GM19240 (cell line): ENCODE data around the gene GRIK3.

Source experiments
- DNase-seq: peaks from one replicate; pipeline ENCODE4 v3.0.0; 2011; ENCODE audit warnings: low spot score; ENCODE audit not compliant: insufficient read length

The GRIK3 gene

GRCh38 chr1:36835017-36835695 is 199.2 kb downstream of the GRIK3 start:
- DNase-seq, result no peak

- DNase-seq, result no peak
These were observed 199.7 kb downstream of the GRIK3 start for GRCh38 chr1:36834586-36834985.

GRCh38 chr1:36831186-36831810 is 203.0 kb downstream of the GRIK3 start:
- no peak for DNase-seq

- DNase-seq, result no peak
These were observed 204.4 kb downstream of the GRIK3 start for GRCh38 chr1:36829961-36830360.

DNA sequence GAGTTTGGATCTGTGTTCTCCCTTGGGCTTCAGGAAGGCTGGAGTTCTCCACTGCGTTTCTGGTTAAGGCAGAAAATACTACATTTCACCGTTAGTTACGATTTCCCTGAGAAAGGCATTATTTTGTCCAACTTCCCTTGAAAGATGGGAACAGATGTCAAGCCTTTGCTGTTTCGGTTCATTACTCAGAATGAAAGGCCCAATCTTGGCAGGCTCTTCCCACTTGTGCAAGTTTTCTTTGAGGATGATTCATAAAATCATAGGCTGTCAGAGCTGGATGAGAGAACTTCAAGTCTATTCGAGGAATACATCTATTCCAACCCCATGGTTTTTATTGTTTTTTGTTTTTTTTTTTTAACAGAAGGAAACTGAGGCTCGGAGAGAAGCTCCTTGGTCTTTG is 205.2 kb downstream of the GRIK3 start:
- DNase-seq, result no peak

GRCh38 chr1:36825226-36825625 is 209.1 kb downstream of the GRIK3 start:
- no peak for DNase-seq

GRCh38 chr1:36824390-36824861 is 209.9 kb downstream of the GRIK3 start:
- DNase-seq, result no peak

DNA sequence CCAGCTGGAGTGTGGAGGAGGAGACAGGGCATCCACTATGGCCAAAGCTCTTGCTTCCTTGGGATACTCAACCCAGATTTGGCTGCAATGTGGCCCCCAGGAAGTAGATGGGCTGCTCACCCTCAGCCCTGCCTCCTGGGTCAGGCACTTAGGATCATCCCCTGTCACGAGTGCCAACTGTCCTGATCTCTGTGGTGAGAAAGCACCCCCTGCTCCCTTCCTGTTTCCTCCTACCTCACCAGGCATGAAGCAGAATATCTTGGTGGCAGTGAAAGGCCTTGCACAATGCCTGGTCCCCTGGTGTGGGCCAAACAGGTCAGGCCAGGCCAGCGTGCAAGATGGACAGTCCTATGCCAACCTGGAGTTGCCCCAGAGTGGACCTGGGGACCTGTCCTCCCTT is 211.7 kb downstream of the GRIK3 start:
- DNase-seq, result no peak

GRCh38 chr1:36821386-36821785 is 212.9 kb downstream of the GRIK3 start:
- no peak for DNase-seq

GRCh38 chr1:36818771-36819170 is 215.5 kb downstream of the GRIK3 start:
- no peak for DNase-seq

- DNase-seq, result no peak
These were observed 218.0 kb downstream of the GRIK3 start for GRCh38 chr1:36816348-36816747.

DNA sequence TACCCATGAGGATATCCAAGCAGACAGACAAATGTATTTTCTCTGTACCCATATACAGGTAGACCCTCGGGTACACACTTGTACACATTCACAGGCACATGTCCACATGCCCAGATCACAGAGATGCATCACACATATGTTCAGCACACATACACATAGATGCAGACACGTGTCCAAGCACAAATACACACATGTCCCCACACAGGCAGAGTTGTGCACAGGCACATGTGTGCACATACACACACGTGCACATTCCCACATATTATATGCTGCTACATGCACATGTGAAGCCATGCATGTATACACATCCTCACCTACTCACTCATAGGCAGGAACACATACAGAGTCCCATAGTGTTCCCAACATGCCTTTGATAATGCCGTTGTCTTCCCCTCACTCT is 219.5 kb downstream of the GRIK3 start:
- DNase-seq, result no peak

GRCh38 chr1:36814083-36814482 is 220.2 kb downstream of the GRIK3 start:
- no peak for DNase-seq

DNA sequence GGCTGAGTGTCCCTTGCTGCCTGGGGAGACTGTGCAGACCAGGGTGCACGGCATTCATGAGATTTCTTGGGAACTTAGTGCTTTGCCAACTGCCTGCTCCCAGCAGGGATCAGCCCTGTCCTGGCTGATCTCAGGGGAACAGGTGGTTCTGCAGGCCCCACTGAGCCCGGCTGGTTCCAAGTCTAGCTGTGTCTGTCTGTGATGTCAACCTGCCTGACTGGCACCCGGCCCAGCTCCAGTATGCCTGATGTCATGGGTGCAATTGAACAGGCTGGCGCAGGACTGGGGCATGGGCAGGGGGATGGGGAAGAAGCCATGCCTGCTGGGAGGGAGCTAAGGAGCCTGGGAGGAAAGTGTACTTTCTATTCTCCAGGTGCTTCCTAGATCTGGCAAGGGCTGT is 227.1 kb downstream of the GRIK3 start:
- no peak for DNase-seq

DNA sequence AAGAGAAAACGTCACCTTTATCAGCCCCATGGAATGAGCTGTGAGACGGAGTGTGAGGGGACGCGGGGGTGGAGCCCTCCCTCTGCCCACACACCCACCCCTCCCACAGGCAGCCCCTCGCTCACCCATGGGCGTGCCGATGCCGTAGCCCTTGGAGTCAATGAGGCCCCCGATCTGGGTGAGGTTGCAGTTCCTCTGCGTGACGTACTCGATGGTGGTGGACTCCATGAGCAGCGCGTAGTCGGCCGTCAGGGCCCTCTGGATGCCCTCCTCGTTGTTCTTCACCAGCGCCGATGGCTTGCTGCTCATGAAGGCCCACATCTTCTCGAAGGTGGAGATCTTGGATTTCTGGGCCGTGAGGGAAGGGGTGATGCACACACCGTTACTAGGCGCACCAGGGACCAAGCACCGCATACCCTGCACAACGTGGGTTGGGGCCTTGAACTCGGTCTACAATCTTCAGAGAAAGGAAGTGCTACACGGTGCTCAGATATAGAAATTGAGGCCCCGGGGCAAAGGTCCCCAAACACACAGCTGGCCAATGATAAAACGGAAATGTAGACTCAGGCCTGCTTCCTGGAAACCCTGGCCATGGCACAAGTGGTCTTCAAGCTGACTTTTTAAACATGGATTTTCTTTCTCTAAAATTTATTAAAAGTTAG is 228.2 kb downstream of the GRIK3 start:
- no peak for DNase-seq

DNA sequence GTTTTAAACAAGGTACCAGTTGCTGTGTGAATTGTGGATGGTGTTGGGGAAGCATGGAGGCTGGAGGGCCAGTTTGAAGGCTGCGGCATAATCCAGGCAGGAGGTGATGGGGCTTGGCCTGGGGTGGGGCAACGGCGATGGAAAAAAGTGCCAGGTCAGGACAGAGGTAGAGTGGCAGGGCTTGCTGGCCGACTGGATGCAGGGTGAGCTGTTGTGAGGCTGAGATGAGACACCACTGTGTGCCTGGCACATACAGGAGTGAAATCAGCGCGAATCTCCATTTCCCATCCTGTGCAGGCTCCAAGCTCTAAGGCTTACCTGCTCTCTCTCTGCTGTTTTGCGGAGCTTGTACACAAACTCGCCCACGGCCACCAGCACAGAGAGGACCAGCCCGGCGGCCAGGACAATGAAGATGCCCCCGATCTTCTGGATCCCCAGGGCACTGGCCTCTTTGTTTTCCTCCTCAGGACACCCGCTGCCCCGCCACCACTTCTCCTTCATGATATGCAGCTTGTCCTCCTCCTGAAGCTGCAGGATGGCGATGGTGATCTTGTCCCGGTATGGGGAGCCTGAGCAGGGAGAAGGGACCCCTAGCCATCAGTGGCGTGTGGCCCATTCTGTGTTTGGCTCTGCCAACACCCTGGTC is 229.5 kb downstream of the GRIK3 start:
- no peak for DNase-seq

- DNase-seq, result no peak
These were observed 230.3 kb downstream of the GRIK3 start for GRCh38 chr1:36803868-36804570.

GRCh38 chr1:36802018-36802417 is 232.3 kb downstream of the GRIK3 start:
- no peak for DNase-seq

- DNase-seq, result no peak
These were observed 236.6 kb downstream of the GRIK3 start for GRCh38 chr1:36797761-36798160.

DNA sequence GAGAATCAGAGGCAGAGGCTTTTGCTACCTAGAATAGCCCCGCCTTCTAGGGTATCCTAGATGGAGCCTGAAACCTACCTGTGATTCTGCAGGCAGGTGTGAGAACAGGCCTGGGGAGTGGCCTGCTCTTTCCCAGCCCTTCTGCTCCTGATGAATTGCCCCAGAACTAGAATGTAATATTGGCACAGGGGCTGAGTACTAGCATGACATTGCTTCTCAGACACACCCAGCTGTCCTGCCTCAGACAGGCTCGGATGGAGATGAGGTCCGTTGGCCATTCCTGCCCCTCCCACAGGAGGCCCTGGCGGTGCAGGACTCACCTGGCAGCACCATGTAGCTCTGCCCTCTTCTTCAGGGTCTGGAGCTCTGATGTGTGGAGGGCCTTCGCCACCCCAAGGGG is 237.6 kb downstream of the GRIK3 start:
- DNase-seq, result no peak

DNA sequence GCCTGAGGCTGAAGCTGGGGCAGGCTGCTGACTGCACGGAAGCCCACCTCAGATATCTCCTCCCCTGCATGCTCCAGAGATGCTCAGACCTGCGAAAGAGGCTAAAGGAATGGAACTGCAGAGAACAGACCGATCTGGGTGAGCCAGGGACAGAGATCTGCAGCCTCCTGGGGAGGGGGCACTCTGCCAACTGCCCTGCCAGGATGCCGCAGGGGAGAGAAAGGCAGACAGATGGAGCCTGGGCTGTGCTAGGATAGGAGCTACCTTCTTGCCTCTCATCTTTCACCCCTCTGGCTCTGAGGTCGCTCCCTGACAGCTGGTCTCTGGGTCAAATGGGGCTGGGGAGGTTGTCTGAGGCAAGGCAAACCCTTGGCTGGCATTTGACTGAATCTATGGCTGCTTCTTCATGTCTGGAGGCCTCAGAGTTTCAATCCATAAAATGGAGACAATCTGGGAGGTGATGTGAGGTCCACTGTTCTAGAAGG is 238.2 kb downstream of the GRIK3 start:
- no peak for DNase-seq
